ENCODE data around the gene WIZ. TPM values are rescaled to one million over a fixed set of nuclear protein-coding genes. Genes with fewer than 3 reads are reported as not detected.

The WIZ gene
- total RNA-seq, 1 experiment from 2014 or later = 72.3 TPM

DNA sequence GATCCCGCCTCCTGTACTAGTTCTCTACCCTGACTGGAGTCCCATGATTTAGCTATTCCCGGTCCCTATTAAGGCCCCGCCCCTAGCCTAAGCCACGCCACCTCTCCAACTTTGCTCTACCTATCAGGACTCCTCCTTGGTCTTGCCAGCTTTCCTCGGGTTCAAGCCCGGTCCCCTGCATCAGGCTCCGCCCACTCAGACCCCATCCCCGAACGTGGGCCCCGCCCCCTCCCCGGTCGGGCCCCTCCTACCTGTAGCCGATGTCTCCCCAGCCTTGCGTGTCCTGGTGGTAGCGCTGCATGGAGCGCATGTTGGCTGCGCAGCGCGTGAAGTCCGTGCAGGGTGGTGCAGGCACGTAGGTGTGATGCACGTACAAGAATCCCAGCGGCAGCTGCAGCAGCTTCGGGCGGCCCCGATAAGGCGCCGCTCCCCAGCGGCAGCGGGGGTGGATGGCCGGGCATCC, 21.9 kb upstream of the WIZ start:
- no peak overlapping the region for H3K27ac ChIP-seq (ENCODE audit: low read depth, low read length, poor library complexity, severe bottlenecking)
- TF ChIP-seq CTCF (conservative IDR thresholded peaks at IDR 0.05; ENCODE audit: low read depth, low read length) (no peak), EZH2 (IDR thresholded peaks at IDR 0.05; ENCODE audit: borderline replicate concordance, low read depth, low read length, poor library complexity, severe bottlenecking) (no peak)
- H3K9me3 ChIP-seq (ENCODE audit: low read depth, low read length, poor library complexity, severe bottlenecking) = no peaks in the 10 kb centered on the region
- POLR2A ChIA-PET (ENCODE audit: low non-redundant PET) = no interaction called here
- H3K27me3 ChIP-seq (replicated peaks; ENCODE audit: insufficient read depth, low read depth, low read length, poor library complexity) = no peaks in the 10 kb centered on the region
- intact Hi-C loops (cut with micrococcal nuclease; ENCODE audit: unreplicated experiment) = no loop called here
- no TSS peak for BruUV-seq (replicated peaks)
- peaks cover 14% of the 10 kb centered on the region for H3K4me1 ChIP-seq (ENCODE audit: insufficient read depth, low read length, poor library complexity, severe bottlenecking)
- DNase-seq (ENCODE audit: low spot score) = no peak
- H3K4me3 ChIP-seq (ENCODE audit: low read depth, low read length, poor library complexity, severe bottlenecking) = no peak overlapping the region
- no peaks in the 10 kb centered on the region for H3K36me3 ChIP-seq (ENCODE audit: insufficient read depth, low read length, poor library complexity, severe bottlenecking)
- CTCF ChIA-PET = no interaction called here

DNA sequence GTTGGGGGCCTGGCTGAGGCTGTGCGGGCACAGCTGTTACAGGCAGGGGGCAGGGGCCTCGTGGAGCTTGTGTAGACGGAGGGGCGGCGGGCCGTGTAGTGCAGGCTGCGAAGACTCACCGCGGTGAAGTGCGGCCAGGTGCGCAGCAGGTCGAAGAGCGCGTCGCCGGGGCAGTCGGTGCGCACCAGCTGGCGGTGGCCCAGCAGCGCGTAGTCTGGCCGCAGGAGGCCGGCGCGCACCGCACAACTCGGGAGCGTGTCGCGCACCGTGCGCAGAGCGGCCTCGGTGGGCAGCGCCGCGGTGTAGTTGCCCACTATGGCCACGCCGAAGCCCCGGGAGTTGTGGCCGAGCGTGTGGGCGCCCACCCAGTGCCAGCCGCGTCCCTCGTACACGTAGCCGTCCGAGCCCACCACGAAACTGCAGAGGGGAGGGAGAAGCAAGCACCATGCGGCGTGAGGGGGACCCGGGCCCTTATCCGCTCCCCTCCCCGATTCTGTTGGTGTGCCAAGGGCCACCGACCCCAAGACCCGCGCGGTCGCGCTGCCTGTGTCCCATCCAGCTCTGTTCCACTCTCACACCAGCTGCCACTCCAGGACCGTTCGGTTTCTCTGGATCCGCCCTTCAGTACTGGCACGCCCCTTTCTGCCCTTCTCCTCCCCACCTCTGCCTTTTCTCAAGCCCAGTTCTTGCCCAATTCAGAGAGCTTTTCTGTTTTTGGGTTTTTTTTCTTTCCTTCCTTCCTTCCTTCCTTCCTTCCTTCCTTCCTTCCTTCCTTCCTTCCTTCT, 19.9 kb upstream of the WIZ start:
- Histone ChIP-seq H3K36me3 (ENCODE audit: insufficient read depth, low read length, poor library complexity, severe bottlenecking) (no peaks in the 10 kb centered on the region), H3K27ac (ENCODE audit: low read depth, low read length, poor library complexity, severe bottlenecking) (peak overlapping the region; percentile 79), H3K4me1 (ENCODE audit: insufficient read depth, low read length, poor library complexity, severe bottlenecking) (peaks cover 14% of the 10 kb centered on the region), H3K4me3 (ENCODE audit: low read depth, low read length, poor library complexity, severe bottlenecking) (peak overlapping the region; percentile 52), H3K9me3 (ENCODE audit: low read depth, low read length, poor library complexity, severe bottlenecking) (no peaks in the 10 kb centered on the region), H3K27me3 (replicated peaks; ENCODE audit: insufficient read depth, low read depth, low read length, poor library complexity) (no peaks in the 10 kb centered on the region)
- intact Hi-C loops (cut with micrococcal nuclease; ENCODE audit: unreplicated experiment) = loop anchor here (1.0 kb wide), 1 partner anchor 32 kb away; no protein-coding TSS in a partner anchor
- BruUV-seq (replicated peaks) = no TSS peak
- CTCF ChIA-PET = interaction anchor here (0.6 kb wide), 1 partner anchor 50 kb away, joined by 6 read pairs; no protein-coding TSS in a partner anchor
- peak; percentile 84 for DNase-seq (ENCODE audit: low spot score)
- TF ChIP-seq EZH2 (IDR thresholded peaks at IDR 0.05; ENCODE audit: borderline replicate concordance, low read depth, low read length, poor library complexity, severe bottlenecking) = no peak
- TF ChIP-seq CTCF (conservative IDR thresholded peaks at IDR 0.05; ENCODE audit: low read depth, low read length) = no peak
- POLR2A ChIA-PET (ENCODE audit: low non-redundant PET) = no interaction called here

DNA sequence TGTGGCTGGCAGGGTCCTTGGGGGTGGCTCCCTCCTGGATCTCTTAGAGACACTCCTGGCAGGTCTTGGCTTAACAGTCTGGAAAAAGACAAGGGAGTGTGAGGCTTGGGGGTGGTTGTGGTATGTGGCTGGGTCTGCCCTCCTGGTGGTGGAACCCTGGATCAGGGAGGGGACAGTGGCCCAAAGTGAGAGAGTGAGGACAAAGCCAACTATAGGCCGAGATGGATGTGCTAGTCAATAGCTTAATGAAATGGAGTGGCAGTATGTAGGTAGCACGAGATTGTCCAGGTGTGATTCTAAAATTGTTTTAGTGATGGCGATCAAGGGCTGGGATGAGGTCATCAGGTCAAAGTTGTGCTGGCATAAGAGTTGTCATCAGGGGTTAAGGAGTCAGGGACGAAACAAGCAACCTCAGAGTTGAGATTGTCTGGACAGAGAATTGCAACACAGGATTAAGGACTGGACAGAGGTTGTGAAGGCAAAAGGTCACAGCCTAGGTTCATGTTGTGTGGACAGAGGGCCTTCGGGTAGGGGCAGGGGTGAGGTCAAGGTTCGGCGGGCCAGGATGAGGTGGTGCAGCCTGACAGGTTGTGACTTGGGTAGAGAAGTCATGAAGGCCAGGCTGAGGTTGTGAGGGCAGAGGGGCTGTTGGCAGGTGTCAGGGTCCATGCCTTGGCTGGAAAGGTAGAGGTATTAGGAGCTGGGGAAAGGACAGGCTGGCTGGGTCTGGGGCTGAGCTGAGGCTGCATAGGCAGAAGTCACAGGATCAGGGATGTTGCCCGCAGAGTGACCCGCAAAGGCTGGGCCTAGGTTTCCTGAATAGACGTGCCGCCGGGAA, 19.1 kb upstream of the WIZ start:
- Histone ChIP-seq H3K27ac (ENCODE audit: low read depth, low read length, poor library complexity, severe bottlenecking) (peak overlapping the region; percentile 79), H3K36me3 (ENCODE audit: insufficient read depth, low read length, poor library complexity, severe bottlenecking) (no peaks in the 10 kb centered on the region), H3K27me3 (replicated peaks; ENCODE audit: insufficient read depth, low read depth, low read length, poor library complexity) (no peaks in the 10 kb centered on the region), H3K9me3 (ENCODE audit: low read depth, low read length, poor library complexity, severe bottlenecking) (no peaks in the 10 kb centered on the region), H3K4me3 (ENCODE audit: low read depth, low read length, poor library complexity, severe bottlenecking) (peak overlapping the region; percentile 52), H3K4me1 (ENCODE audit: insufficient read depth, low read length, poor library complexity, severe bottlenecking) (peaks cover 14% of the 10 kb centered on the region)
- BruUV-seq (replicated peaks) = TSS peak; percentile 70
- intact Hi-C loops (cut with micrococcal nuclease; ENCODE audit: unreplicated experiment) = no loop called here
- CTCF ChIA-PET = no interaction called here
- TF ChIP-seq CTCF (conservative IDR thresholded peaks at IDR 0.05; ENCODE audit: low read depth, low read length) = no peak
- no peak for TF ChIP-seq EZH2 (IDR thresholded peaks at IDR 0.05; ENCODE audit: borderline replicate concordance, low read depth, low read length, poor library complexity, severe bottlenecking)
- no peak for DNase-seq (ENCODE audit: low spot score)
- POLR2A ChIA-PET (ENCODE audit: low non-redundant PET) = no interaction called here
